HG03354 (cell line): ENCODE data around the gene FNDC11.

Experiments used
- ATAC-seq: cut with Tn5 transposase; IDR thresholded peaks from one replicate; pipeline ENCODE4 v1.9.1; 2021; ENCODE audit warnings: mild to moderate bottlenecking; ENCODE audit not compliant: unreplicated experiment, poor library complexity, severe bottlenecking

FNDC11 gene

DNA sequence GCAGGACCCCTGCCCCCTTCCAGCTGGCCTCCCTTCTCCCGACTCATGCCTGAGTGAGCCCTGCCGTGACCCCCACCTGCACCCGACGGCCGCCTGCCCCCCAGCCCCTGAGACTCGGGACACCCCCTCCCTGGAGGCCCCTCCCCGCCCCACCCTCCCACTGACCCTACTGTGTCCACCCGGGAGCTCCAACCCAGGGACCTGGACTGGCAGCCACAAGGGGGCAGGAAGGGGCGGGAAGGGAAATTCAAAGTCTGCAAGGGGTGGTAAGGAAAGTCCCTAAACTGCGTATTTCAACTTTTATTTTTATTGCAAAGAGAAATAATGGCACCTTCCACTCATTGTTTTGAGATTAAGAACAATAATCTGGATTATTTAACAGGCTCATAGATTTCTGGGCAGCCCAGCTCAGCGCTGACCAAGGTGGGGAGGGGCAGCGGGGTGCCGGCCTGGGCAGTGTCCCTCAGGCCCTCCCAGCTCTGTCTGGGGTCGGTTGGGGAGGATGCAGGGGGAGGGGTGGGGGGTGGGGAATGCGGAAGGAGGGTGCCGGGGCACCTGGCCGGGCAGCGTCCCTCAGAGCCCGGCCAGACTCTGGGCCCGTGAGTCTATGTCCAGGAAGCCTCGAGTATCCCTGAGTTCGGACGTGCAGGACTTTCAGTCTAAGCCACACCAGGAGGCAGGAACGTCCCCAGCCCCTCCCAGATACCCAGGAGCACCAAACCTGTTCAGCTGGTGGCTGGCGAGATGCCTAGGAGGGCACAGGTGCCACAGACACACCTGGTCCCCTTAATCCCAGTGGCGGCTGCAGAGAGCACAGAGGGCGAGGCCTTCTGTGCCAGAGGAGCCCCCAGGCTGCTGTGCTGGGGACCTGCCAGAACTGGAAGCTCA lies 15.5 kb upstream of the FNDC11 start:
- no peak for ATAC-seq

DNA sequence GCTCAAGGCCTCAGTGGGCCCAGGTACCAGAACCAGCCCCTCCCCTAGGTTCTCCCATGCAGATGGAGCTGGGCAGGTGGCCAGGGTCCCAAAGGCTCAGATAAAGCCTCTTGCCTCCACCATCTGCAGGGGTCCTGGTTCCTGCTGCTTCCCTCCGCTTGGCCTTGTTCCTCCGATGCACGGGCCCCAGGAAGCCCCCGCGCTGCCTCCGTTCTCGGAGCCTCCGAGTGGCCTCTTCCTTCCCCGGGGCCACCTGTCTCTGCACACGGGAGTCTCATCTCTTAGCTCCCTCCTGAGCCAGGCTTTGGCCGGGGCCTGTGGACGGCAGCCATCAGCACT lies 14.9 kb upstream of the FNDC11 start:
- ATAC-seq: no peak

DNA sequence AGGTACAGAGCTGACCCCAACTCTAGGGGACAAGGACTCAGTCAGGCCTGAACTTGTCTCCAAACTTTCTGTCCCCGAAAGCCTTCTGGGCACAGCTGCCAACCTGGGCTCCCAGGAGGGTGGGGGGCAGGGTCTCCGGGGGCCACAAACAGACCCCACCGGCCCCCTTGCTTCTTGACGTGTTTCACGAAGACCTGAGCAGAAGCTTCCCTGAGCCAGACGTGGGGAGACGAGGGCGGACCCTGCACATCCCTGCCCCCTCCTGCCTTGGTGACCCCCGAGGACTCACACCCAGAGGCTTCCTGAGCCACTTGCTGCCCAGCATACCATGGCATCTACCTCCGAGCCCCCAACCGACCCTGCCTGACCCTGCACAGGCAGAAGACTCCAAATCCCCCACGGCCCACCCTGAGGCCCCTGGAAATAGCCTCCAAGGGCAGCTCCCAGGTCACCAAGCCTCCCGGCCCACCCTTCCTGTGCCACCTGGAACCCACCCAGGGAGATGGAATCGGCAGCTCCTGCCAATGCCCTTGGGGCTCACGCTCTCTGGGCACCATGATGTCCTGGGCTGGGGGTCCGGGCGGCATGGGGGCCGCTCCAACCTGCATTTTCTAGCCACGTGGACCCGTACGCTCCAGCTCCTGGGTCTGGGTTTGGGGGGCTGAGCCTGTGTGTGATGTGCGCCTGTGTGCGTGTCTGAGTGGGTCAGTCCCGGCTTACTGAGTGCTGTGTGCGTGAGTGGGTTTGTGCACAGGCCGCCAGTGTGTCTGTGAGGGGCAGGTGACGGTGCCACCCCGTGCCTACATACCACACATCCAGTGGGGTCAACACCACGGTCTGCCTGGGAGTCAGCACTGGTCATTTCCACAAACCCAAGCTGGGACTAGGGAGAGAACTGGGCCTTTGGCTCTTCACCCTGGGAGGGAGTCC lies 14.3 kb upstream of the FNDC11 start:
- ATAC-seq: no peak

DNA sequence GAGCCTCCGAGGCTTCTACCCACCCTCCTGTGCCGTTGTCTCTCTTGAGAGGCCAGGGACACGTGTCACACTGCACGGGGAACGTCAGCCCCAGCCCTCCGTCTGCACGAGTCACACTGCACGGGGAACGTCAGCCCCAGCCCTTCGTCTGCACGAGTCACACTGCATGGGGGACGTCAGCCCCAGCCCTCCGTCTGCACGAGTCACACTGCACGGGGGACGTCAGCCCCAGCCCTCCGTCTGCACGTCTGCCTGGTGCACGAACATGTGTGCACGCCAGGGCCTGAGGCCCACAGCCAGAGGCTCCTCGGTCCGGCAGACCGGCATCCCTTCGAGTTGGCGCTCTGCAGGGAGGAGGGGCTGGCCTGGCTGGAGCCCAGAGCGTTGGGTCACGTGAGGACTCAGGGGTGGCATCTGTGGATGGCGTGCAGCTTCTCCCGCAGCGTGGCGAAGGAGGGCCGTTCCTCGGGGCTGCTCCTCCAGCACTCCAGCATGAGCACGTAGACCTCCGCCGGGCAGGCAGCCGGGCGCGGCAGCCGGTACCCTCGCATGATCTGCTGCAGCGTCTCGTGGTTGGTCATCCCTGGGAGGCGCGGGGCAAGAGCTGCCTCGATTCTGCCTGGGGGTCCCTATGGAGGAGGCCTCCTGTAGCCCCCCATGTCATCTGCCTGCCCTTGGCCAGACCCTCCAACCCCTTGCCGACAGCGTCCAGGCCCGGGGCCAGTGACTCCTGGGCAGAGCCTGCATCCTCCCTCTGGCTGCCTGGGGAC lies 13.4 kb upstream of the FNDC11 start:
- ATAC-seq: no peak

DNA sequence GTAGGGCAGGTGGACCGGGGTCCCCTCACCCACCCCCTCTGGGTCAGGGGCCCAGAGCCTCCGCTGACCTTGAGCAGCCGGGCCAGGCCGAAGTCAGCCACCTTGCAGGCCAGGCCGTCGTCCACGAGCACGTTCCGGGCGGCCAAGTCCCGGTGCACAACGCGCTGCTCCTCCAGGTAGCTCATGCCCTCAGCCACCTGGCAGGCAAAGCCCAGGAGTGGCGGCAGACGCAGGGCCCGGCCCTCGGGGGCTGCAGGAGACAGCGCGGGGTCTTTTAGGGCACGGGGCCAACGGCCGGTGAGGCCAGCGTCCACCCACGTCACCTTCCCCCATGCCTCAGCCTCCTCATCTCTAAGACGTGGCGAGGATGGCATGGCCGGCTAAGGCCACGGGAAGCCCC lies 12.6 kb upstream of the FNDC11 start:
- ATAC-seq: no peak

DNA sequence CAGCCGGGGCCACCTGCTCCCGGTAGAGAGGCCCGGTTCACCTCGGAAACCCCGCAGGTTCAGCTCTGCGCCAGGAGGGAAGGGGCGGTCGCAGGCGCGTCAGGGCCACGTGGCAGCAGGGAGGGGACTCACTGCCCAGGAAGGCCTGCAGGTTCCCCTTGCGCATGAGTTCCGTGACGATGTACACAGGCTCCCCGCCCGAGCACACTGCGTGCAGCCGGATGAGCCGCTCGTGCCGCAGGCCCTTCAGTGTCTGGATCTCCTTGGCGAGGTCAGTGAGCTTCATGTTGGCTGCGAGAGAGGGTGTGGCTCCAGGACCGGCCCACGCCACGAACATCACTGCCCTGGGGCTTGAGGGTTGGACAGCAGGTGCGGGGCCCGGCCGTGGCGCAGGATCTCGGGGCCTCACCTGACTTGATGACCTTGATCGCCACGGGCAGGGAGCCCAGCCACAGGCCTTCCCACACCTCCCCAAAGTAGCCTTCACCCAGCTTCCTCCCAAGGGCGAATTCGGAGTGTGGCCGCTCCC lies 11.9 kb upstream of the FNDC11 start:
- ATAC-seq: no peak

DNA sequence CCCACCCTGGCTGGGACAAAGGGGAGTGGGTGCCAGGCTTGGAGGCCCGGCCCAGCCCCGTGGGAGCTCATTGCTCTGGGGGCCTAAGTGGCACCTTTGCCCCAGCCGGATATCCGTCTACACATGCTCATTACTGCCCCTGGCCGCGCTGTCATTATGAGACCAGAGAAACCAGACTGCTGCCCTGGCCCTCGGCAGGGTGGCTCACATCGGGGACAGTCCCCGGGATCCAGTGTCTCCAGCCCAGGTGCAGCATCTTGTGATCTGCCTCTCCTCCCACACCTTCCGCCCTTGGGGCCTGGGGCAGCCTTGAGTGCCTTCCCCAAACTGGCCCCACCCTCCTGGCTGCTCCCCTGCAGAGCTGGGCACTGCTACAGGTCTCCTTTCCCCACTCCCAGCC lies 11.3 kb upstream of the FNDC11 start:
- ATAC-seq: no peak

DNA sequence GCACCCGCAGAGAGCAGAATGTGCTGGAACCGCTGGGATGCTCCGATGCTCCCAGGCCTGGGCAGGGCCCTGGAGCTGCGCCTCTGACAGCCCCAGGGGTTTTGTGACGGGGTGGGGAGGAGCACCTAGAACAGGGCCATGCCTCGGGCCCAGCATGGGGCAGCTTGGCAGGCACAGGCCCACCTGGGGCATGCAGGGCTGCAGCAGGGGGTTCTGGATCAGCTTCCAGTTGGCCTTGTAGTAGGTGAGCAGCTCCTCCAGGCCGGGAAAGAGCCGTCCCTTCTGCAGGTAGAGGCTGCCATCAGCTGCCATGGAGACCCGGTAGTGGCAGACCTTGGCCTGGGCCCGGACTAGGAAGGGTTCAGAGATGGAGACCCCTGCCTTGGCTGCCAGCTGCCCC lies 10.8 kb upstream of the FNDC11 start:
- ATAC-seq: no peak

DNA sequence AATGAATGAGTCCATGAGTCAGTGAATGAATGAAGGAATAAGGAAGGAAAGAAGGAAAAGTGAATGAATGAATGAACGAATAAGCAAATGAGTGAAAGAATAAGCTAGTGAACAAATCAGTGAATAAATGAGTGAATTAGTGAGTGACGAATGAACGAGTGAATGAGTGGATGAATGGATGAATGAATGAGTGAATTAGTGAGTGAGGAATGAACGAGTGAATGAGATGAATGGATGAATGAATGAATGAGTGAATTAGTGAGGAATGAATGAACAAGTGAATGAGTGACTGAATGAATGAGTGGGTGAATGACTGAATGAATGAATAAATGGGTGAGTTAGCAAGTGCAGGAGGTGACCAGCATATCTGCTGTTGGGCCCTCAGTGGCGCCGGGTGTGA lies 10.2 kb upstream of the FNDC11 start:
- ATAC-seq: no peak

DNA sequence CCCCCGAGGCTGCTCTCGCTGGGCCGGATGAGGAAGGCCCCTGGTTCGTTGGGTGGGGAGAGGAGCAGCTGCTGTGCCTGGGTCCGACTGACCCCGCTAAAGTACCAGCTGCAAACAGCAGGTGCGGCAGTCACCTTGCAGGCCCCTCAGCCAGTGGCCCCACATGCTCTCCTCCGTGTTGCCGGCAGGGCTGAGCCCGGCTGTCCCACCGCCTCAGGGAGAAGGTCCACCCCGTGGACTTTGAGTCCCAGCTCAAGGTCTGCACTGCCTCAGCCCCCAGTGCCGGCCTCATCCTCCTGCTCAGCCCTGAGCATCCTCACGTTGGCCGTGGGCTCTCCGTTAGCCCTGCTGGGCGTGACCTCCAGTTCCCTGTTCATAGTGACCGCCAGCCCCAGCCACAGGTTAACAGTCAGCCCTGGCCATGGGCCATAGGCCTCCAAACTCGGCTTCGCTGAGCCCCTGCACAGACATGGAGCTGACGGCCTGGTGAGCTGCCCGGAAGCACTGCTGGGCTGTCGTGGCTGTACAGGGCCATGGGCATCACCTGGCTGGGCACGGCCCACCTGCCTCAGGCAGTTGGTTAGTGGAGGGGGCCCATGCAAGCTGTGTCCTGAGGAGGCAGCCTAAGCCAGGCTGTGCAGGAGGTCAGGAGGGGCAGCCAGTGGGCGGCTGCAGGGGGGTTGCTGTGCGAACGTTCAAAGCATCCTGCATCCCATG lies 9.6 kb upstream of the FNDC11 start:
- no peak for ATAC-seq

DNA sequence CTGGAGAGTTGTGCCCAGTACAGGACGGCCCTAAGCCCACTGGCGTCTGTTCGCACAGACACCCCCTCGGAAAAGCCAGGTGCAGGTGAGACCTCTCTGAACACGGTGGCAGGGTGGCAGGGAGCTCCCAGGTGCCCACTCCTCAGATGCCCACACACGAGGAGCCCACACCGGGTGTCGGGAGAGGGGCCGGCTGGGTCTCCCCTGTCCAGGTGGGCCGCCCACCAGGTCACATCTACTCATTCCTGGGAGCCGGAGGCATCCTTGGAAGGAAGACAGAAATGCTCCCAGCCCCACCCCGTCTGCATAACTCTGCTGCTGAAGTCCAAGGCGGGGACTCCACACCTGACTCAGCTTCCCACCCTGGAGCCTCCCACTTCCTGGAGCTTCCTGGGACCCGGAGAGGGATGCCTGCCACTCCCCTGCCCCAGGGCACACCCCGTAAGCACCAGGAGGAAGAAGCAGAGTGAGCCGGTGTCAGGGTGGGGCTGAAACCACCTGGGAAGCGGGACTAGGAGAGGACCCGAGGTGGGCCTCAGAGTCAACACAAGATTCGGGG lies 8.9 kb upstream of the FNDC11 start:
- ATAC-seq: no peak

DNA sequence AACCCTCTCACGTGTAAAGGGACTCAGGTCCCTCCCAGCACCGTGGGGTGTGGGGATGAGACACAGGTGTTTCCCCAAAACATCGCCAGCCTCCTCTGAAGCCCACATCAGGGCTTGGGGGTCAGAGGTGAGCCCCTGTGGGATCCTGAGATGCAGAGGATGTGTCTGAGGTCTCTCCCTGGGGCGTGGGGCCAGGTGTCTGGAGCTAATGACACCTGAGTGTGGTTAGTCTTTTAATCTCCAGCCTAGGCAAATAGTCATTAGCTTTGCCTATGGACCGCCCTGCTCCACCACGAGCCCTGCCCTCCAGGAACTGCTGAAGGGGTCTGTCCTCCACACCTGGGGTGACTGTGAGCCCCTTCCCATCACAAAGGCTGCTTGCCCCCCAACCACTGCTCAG lies 8.1 kb upstream of the FNDC11 start:
- no peak for ATAC-seq

DNA sequence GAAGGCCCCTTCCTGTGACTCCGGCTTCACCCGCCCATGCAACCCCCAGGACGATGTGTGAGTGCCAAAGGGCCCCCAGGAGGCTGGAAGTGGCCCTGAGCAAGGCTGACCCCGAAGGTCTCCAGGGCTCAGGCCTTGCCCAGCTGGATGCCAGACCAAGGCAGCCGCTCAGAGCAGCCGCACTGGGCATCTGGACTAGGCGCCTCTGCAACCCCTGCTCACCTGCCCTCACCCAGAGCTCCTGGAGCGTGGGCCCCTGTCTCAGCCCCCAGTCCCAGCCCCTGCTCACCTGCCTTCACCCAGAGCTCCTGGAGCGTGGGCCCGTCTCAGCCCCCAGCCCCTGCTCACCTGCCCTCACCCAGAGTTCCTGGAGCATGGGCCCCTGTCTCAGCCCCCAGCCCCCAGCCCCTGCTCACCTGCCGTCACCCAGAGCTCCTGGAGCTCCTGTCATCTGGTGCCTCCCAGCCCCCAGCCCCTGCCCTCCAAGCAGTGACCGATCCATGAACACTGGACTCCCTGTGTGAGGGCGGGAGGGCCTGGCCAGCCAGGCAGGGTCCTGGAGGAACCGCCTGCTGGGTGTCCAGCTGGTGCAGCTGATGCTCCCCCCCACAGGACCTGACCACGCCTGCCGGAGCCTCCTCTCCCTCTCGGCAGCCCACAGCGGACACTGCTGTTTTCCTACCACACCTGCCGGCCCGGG lies 7.6 kb upstream of the FNDC11 start:
- no peak for ATAC-seq

DNA sequence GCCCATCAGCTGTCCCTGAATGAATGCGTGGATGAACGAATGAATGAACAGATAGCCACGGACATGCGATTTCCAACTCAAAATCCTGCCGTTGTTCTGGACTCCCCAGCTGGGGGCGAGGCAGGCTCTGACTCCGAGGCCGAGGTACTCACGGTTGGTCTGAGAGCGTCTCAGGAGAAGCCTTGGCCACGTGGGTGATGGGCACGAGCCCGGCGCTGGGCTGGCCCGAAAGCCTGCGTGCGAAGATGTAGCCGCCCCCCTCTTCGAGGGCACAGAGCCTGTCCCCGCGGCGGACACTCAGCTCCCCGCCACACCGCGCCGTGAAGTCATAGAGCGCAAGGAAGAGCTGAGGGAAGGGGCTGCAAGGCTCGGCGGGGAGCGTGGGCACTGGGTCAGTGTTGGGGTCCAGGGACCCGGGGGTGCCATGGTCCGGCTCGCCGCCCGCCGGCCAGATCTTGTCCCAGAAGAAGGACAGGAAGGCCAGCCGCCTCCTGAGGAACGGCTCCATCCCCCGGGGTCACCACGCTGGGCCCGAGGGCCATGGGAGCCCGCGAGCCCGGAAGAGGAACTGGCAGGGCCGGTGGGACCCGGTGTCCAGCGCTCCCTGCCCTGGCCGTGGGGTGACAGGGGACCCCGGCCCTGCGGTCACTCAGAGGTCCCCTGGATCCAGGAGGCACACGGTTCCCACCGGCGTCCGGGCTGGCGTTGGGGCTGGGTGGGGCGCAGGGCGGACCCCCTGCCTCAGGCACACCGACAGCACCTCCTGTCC lies 6.8 kb upstream of the FNDC11 start:
- no peak for ATAC-seq

DNA sequence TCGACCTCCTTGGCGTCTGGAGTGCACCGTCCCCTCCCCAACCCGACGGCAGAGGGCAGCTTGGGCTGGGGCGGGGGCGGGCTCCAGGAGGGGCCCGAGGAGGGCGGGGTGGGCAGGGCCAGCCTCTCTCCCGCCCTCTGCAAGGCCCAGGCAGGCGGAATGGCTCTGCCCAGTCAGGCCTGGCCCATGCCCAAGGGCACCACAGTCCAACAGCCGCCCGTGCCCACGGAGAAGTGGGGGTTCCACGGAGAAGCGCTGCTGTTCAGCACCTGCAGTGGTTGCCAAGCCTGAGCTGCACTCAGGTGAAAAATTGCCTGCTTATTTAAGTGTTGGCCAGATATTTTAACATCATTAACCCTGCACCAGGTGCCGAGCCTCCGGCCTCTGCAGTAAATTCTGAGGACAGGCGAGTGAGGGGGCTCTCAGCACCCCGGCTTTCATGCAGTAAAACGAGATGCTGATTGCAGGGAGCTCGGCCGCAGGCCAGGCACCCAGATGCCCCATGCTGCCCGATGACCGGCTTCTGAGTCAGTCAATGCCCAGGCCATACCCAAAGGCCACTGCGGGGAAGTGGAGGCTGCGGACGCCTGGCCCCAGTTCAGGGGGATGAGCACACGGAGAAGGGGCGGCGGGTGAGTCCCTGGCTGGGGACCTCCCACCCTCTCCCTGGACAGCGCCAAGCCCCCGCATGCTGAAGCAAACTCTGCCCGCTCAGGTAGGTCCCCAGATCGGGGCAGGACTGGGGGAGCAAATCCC lies 6.1 kb upstream of the FNDC11 start, which contains the start of gene SRMS:
TSS of gene SRMS (minus strand) at position 25 of the 756 bp plus-strand sequence. CDS start 286 bp downstream, outside the sequence.
- no peak for ATAC-seq

DNA sequence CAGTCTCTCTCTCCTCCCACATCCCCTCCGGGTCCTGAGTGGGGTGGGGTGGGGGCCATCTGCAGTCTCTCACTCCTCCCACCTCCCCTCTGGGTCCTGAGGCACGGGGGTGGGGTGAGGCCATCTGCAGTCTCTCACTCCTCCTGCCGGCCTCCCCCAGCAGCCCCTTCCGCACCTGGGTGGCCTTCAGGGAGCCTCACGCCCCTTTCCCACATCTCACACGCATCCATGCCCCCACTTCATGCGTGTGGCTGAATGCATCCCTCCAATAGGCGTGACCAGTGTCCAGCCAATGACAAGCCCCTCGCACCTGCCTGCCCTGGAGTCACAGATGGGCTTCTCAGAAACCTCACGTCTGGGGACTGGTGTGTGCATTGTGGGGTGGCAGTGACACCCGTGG lies 5.4 kb upstream of the FNDC11 start:
- no peak for ATAC-seq

DNA sequence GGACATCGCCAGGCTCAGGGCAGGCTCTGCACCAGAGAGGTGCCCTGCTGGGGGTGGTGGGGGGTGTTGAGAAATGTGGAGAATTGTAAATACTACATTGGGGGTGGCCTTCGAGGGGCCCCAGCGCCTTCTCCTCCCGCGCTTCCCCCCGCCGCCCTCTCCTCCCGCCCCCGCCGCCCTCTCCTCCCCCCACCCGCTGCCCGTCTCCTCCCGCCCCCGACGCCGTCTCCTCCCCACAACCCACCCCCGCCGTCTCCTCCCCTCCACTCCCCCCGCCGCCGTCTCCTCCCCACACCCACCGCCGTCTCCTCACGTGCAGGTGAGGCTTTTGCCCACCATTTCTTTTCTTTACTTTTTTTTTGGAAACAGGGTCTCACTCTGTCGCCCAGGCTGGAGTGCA lies 4.9 kb upstream of the FNDC11 start:
- ATAC-seq: no peak
